Measurements from ENCODE around the gene LRRC1.

LRRC1 gene

DNA sequence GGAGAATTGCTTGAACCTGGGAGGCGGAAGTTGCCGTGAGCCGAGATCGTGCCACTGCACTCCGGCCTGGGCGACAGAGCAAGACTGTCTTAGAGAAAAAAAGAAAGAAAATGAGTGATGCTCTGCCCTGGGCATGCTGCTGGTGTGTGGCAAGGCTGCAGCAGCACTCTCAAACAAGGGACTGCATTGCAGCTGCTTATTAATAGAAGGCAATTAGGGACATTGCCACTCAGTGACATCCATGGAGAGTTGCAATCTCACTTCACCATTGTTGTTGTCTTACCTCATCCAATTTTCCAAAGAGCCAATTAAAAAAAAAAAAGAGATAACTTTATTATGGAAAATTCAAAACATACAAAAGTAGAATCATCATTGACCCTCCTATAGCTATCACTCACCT lies 131.1 kb downstream of the LRRC1 start:
- DNase-seq (ENCODE audit: low read depth) = no peak

DNA sequence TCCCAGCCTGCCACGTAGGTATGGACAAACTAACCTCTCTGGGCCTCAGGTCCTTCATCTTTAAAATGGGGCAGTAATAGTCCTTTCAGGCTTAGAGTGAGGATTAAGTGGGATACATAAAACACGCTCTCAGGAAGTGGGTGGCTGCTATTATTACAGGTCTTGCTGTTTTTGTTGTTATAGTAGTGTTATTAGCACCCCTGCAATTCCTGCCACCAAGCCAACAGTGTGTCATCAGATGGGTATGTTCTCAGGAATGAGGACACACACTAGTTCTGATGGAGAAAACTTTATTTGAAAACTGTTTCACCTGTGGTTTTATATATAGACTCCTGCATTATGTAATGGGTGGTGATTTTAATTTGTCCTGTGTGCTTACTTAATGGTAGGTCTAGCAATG lies 131.7 kb downstream of the LRRC1 start:
- no peak for DNase-seq (ENCODE audit: low read depth)

DNA sequence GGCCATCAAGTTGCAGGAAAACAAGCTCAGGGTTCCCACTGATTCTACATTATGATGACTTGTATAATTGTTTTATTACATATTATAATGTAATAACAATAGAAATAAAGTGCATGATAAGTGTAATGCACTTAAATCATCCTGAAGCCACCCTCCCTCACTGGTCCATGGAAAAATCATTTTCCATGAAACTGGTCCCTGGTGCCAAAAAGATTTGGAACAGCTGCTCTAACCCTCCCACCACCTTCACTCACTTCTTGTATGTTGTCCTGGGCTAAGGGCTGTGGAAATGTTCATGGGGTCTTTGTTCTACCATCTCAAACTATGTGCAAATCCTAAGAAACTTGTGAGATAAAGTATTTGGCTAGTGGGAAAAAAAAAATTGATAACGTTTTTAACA lies 133.8 kb downstream of the LRRC1 start:
- no peak for DNase-seq (ENCODE audit: low read depth)

GRCh38 chr6:53929041-53929820 lies 134.4 kb downstream of the LRRC1 start:
- DNase-seq (ENCODE audit: low read depth) = no peak

DNA sequence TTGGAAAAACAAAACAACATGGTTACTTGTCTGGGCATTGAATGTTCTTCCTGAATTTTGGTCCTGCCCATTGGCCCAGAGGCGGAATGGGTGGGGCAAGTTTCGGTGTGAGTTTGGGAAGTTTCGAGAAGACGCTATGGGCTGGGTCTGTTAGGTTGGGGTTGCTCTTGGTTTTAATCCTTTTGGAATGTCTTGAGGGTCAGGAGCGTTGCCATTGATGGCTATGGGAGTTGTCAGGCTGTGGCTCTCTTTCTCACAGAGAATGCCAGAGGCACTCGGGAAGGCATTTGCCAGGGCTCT lies 135.0 kb downstream of the LRRC1 start:
- no peak for DNase-seq (ENCODE audit: low read depth)

GRCh38 chr6:53930330-53930729 lies 135.5 kb downstream of the LRRC1 start:
- no peak for DNase-seq (ENCODE audit: low read depth)

- no peak for DNase-seq (ENCODE audit: low read depth)
Measured at GRCh38 chr6:53931086-53931485, 136.3 kb downstream of the LRRC1 start.

DNA sequence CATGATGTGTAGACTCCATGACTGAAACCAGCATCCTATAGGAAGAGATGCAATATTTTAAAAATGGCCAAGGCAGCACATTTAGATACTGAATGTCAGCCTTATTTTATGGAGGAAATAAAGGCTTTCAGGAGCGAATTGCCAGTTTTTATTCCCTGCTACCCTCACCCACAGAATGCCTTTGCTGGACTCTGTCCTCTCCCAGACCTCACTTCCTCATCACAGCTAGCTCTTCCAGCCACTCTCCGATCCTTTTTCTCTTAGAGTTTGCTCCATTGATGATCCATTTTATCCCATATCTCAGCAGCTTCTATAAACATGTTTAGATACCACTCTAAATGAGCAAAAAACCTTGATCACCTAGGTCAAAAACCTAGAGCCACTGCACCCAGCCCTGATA lies 137.7 kb downstream of the LRRC1 start:
- DNase-seq (ENCODE audit: low read depth) = no peak

DNA sequence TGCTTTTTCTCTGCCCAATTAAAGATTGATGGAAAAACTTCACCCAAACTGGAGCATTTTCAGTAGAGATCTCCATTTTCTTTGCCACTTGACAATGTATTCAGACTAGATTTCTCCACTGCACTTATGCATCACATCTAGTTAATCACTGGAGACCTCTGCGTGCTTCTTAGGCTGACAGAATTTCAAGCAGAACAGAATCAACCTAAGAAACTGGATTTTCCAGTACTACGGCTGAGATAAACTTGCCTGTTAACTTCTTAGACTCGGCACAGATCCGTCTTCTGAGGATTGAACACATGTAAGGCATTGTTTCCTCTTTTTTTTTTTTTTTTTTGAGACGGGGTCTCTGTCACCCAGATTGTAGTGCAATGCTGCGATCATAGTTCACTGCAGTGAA lies 139.2 kb downstream of the LRRC1 start:
- DNase-seq (ENCODE audit: low read depth) = no peak

- DNase-seq (ENCODE audit: low read depth) = no peak
Measured at GRCh38 chr6:53937461-53937860, 142.7 kb downstream of the LRRC1 start.

DNA sequence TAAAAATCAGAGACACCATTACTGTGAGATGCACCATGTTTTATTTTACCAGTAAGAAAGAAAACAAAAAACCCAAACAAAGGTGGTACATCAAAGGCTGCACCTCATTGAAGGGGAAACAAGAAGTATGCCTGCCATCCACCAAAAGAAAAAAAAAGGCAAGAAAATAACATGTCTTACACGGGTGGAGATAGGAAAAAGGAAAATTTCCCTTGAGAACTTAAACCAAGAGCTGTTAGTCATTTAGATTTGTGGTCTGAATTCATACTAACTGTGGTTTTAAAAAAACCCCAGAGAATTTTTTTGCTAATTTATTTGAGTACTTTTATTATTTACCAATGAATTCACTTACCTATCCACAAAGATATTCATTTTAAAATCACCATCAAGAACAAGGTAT lies 144.0 kb downstream of the LRRC1 start:
- DNase-seq (ENCODE audit: low read depth) = no peak

DNA sequence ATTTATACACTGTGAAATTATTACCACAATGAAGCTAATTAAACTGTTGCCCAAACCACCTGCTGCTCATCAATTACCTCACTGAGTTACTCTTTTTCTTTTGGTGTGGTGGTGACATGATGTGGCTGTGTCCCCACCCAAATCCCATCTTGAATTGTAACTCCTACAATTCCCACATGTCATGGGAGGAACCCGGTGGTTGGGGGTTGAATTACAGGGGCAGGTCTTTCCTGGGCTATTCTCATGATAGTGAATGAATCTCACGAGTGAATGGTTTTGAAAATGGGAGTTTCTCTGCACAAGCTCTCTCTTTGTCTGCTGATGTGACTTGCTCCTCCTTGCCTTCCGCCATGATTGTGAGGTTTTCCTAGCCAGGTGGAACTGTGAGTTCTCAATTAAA lies 145.0 kb downstream of the LRRC1 start:
- no peak for DNase-seq (ENCODE audit: low read depth)

- no peak for DNase-seq (ENCODE audit: low read depth)
Measured at GRCh38 chr6:53943395-53943794, 148.6 kb downstream of the LRRC1 start.

DNA sequence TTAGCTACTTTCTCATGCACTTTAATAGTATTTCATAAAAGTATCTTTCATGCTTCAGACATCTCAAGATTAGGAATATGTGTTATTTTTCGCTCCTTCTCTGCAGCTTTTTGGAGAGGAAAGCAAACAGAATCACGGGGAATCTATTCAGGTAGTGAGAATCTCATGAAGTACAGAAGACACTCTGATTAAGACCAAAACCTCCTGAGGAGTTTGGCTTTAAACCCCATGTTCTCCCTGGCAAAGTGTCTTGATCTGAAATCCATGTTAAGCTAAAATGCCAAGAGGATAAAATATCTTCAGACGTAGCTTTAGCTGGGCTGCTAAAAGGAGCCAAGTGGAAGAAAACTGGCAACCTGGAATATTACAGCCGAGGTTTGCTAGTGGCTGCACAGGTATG lies 149.3 kb downstream of the LRRC1 start:
- DNase-seq (ENCODE audit: low read depth) = no peak

GRCh38 chr6:53944543-53944942 lies 149.7 kb downstream of the LRRC1 start:
- DNase-seq (ENCODE audit: low read depth) = no peak

GRCh38 chr6:53945765-53946407 lies 151.1 kb downstream of the LRRC1 start:
- DNase-seq (ENCODE audit: low read depth) = no peak

GRCh38 chr6:53947780-53948179 lies 153.0 kb downstream of the LRRC1 start:
- no peak for DNase-seq (ENCODE audit: low read depth)

GRCh38 chr6:53951383-53951782 lies 156.6 kb downstream of the LRRC1 start:
- no peak for DNase-seq (ENCODE audit: low read depth)

DNA sequence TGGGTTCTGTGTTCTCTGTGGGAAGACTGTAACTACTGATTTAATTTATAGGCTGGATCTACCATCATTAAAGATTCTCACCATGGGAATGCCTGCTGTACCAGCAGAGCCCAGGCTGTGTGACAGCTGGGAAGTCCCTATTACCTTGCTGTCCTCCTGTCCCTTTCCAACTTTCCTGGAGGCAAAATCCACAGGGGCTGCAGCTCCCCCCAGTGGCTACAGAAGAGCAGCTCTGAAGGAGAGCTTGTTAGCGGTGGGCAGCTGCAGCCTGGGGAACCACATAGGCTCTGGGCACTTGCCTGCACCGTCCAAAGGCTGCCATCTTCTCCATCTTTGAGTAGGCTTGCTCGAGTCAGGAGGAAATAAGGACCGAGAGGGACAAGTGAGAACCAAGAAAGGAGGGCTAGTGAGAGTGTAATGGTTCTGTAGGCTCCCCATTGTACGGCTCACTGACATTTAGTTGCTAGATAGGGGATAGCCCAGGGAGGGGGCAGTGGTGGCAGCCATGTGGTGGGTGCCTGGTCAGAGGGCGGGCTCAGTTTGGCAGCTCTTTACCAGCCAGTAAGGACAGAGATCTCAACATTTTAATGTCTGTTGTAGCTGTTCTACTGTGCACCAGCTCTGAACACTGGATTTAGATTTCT lies 161.4 kb downstream of the LRRC1 start:
- no peak for DNase-seq (ENCODE audit: low read depth)

DNA sequence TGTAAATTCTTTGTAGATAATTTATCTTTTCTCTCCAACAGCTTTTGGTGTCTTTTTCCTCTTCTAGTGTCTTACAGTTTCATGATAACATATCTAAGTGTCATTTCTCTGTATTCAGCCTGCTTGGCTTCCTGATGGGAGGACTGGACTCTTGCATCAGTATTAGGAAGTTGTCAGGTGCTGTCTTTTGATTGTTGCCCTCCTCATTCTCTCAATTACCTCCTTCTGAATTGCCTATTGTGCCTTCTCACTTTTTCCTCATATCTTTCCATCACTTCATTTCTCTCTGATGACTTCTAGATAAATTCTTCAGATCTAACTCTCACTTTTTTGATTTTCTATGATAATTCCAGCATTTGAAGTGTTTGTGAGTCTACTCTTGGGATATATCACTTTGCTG lies 162.0 kb downstream of the LRRC1 start:
- no peak for DNase-seq (ENCODE audit: low read depth)

GRCh38 chr6:53959717-53960116 lies 164.9 kb downstream of the LRRC1 start:
- no peak for DNase-seq (ENCODE audit: low read depth)

DNA sequence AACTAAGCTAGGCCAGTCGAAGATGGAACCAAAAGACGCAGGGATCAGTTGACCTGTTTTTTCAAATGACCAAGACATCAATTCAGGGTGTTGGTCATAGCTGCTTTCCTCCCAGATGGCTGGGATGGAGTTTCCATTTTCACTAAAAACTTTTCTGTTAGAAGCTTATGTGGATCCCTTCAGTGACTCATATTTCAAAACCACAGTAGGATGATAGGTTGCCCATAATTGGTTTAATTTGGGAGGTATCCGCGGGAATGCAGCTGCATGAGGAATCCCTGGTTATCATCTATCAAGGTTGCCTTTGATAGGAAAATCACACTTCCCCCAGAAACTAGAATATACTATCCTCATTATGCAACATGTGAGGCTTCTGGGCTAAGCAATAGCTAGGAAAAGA lies 165.5 kb downstream of the LRRC1 start:
- no peak for DNase-seq (ENCODE audit: low read depth)

- no peak for DNase-seq (ENCODE audit: low read depth)
Measured at GRCh38 chr6:53961679-53962370, 167.0 kb downstream of the LRRC1 start.
